Smooth muscle cell (in vitro differentiated cells): ENCODE data around the gene MORC2. TPM values are rescaled to one million over a fixed set of nuclear protein-coding genes. Genes with fewer than 3 reads are reported as not detected.

Experiments used
- DNase-seq: peaks from one replicate; lab custom pipeline; 2025; ENCODE audit not compliant: unreplicated experiment; lab: John Stamatoyannopoulos, UW
- H2AFZ ChIP-seq: fragments of 200-600 bp; sonication (generic); 2 replicates; pipeline ENCODE4 v1.6.0; 2016; ENCODE audit warnings: antibody characterized with exemption, low read depth, mild to moderate bottlenecking
- H3F3A ChIP-seq: fragments of 200-600 bp; sonication (generic); 2 replicates; pipeline ENCODE4 v1.6.0; 2017; ENCODE audit warnings: antibody characterized with exemption, low read depth
- H3K27ac ChIP-seq: fragments of 200-600 bp; sonication (generic); 2 replicates; pipeline ENCODE4 v1.5.1; 2016; ENCODE audit warnings: low read depth, mild to moderate bottlenecking
- H3K27me3 ChIP-seq: fragments of 200-600 bp; sonication (generic); 2 replicates; pipeline ENCODE4 v1.6.1; 2016; ENCODE audit warnings: low read depth, mild to moderate bottlenecking
- H3K36me3 ChIP-seq: fragments of 200-600 bp; sonication (generic); 2 replicates; pipeline ENCODE4 v1.5.1; 2016; ENCODE audit warnings: low read depth
- H3K4me1 ChIP-seq: fragments of 200-600 bp; sonication (generic); 2 replicates; pipeline ENCODE4 v1.5.1; 2016; ENCODE audit warnings: low read depth
- H3K4me2 ChIP-seq: fragments of 200-600 bp; sonication (generic); 2 replicates; pipeline ENCODE4 v1.6.0; 2016; ENCODE audit warnings: mild to moderate bottlenecking
- H3K4me3 ChIP-seq: fragments of 200-600 bp; sonication (generic); 2 replicates; pipeline ENCODE4 v1.5.1; 2016; ENCODE audit warnings: mild to moderate bottlenecking
- H3K79me2 ChIP-seq: fragments of 200-600 bp; sonication (generic); 2 replicates; pipeline ENCODE4 v1.6.0; 2016; ENCODE audit warnings: low read depth, mild to moderate bottlenecking
- H3K9ac ChIP-seq: fragments of 200-600 bp; sonication (generic); 2 replicates; pipeline ENCODE4 v1.6.0; 2016; ENCODE audit warnings: low read depth
- H3K9me3 ChIP-seq: fragments of 200-600 bp; sonication (generic); replicated peaks from 2 replicates; pipeline ENCODE4 v1.5.1; 2016; ENCODE audit warnings: low read depth
- H4K20me1 ChIP-seq: fragments of 200-600 bp; sonication (generic); 2 replicates; pipeline ENCODE4 v1.6.0; 2016; ENCODE audit warnings: low read depth
- WGBS: methylation state at CpG from one replicate; pipeline ENCODE4 v1.1.7; 2016; ENCODE audit warnings: low lambda C conversion rate; 5-methylcytosine and 5-hydroxymethylcytosine counted together
- polyA plus RNA-seq: library from polyadenylated mRNA; unstranded; fragments of >200 nt; fragmentation: Nextera tagmentation; extraction: Ambion mirVana; gene quantifications from 2 replicates; pipeline ENCODE4 v1.2.1, GENCODE V29; 2016
- total RNA-seq: library from RNA; depleted of rRNA; stranded (reverse); fragments of >200 nt; gene quantifications from 2 replicates; pipeline ENCODE4 v1.2.3, GENCODE V29; 2014
- TF ChIP-seq, protein P1 (sequence below): fragments of 200-600 bp; sonication (generic); IDR thresholded peaks from 2 replicates; pipeline ENCODE4 v1.5.1; 2017; ENCODE audit warnings: borderline replicate concordance, mild to moderate bottlenecking, antibody characterized with exemption; ENCODE audit not compliant: insufficient read depth, poor library complexity, severe bottlenecking

Gene MORC2
- total and polyA plus RNA-seq, 2 experiments from 2014 or later, result 22.0 to 42.9 TPM

DNA sequence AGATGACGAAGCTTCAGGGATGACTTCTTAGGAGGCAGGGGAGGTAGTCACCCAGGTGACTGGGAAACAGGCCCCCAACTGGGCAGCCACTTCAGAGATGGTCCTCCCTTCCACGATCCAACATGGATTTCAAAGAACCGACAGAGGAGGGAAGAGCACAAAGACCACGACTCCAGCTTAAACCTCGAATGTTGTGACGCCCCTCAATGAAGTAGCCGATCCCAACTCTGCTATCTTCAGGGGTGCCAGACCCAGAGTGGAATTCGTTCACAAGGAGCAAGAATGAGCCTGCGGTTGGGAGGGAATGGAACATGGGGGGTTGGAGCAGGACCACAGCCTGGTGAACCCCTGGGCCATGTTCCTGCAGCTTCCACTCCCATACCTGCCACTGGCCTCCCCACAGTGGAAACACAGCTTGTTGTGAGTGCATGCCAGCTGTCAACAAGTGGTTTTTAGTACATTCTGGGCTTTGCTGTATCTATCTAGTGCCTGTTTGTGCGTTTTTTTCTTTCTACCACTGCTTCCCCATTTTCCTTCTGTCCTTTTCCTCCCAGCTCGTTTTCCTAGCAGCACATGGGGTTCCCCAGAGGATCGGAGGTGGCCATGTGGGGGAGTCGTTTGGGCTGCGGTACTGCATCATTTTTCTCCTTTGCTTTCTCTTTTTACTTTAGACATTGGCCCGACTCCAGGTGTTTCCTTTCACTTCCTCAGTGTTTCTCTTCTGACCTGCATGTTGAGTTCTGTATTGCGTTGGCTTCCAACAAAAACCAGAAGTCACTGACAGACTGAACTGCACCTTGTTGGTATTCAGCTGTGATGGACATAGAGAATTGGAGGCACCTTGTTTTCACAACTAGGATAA is 65.8 kb downstream of the MORC2 start:
- H3K27me3 ChIP-seq, result no peaks in the 10 kb centered on the region
- no peaks in the 10 kb centered on the region for H4K20me1 ChIP-seq
- peaks cover 14% of the 10 kb centered on the region for H3K9me3 ChIP-seq
- no peak overlapping the region for H3K27ac ChIP-seq
- no peak overlapping the region for H2AFZ ChIP-seq
- TF ChIP-seq, protein P1, sequence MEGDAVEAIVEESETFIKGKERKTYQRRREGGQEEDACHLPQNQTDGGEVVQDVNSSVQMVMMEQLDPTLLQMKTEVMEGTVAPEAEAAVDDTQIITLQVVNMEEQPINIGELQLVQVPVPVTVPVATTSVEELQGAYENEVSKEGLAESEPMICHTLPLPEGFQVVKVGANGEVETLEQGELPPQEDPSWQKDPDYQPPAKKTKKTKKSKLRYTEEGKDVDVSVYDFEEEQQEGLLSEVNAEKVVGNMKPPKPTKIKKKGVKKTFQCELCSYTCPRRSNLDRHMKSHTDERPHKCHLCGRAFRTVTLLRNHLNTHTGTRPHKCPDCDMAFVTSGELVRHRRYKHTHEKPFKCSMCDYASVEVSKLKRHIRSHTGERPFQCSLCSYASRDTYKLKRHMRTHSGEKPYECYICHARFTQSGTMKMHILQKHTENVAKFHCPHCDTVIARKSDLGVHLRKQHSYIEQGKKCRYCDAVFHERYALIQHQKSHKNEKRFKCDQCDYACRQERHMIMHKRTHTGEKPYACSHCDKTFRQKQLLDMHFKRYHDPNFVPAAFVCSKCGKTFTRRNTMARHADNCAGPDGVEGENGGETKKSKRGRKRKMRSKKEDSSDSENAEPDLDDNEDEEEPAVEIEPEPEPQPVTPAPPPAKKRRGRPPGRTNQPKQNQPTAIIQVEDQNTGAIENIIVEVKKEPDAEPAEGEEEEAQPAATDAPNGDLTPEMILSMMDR, result no peak
- H3K79me2 ChIP-seq, result no peaks in the 10 kb centered on the region
- no peak for DNase-seq
- H3K36me3 ChIP-seq, result peaks cover 9% of the 10 kb centered on the region
- H3K4me2 ChIP-seq, result no peak overlapping the region
- H3K9ac ChIP-seq, result no peak overlapping the region
- 97% methylated on average over 16 of the region's 16 CpGs for WGBS
- H3F3A ChIP-seq, result no peaks in the 10 kb centered on the region
- no peaks in the 10 kb centered on the region for H3K4me1 ChIP-seq
- H3K4me3 ChIP-seq, result no peak overlapping the region

DNA sequence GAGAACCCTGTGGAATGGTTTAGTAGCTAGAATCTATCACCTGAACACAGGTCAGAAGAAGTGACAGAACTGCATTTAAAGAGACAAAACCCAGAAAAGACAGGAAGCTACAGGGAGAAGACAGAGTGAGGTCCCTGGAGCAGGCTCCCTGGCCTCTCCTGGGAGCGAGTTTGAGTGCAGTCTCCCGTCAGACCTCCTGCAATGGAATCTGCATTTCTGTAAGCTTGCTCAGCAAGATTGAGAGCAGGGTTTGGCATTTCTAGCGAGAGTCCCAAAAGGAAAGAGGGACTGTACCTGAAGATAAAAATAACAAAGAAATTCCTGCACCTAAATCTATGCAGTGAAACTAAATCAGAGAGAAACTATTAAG is 74.2 kb downstream of the MORC2 start:
- Histone ChIP-seq H3K9me3 (peaks cover 8% of the 10 kb centered on the region), H3K4me1 (no peaks in the 10 kb centered on the region), H3K9ac (no peak overlapping the region), H2AFZ (no peak overlapping the region), H3K4me3 (no peak overlapping the region), H3K79me2 (no peaks in the 10 kb centered on the region), H3K4me2 (no peak overlapping the region), H3K27ac (no peak overlapping the region), H3K27me3 (no peaks in the 10 kb centered on the region), H3F3A (no peaks in the 10 kb centered on the region), H3K36me3 (no peaks in the 10 kb centered on the region), H4K20me1 (no peaks in the 10 kb centered on the region)
- TF ChIP-seq, protein P1, result no peak
- DNase-seq, result no peak
- WGBS, result 57% methylated on average over 3 of the region's 3 CpGs

DNA sequence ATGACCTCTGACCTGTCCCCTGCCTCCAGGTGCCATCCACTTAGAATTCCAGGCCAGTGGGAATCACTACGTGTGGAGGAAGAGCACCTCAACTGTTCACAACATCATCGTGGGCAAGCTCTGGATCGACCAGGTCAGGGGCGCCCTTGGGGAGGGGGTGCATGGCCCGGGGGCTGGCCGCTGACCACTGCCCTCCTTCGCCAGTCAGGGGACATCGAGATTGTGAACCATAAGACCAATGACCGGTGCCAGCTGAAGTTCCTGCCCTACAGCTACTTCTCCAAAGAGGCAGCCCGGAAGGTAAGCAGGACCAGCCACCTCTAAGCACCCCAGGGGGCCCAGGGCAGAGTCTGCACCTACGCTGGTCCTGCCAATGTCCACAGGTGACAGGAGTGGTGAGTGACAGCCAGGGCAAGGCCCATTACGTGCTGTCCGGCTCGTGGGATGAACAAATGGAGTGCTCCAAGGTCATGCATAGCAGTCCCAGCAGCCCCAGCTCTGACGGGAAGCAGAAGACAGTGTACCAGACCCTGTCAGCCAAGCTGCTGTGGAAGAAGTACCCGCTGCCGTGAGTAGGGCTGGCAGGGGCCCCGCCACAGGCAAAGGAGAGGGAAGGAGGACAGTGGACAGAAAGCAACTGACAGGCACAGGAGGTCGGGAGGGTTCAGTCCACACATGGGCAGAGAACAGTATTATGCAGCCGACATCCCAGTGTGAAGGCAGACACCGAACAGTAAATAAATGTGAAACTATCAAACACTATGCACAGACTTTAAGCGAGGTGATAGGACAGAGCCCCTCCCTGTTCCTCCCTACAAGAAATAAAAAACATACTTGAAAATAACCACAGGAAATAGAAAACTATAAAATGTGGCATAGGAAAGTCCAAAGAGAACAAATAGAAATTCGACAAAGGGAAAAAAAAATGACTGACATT is 74.9 kb downstream of the MORC2 start:
- no peak overlapping the region for H3K4me3 ChIP-seq
- no peak overlapping the region for H3K4me2 ChIP-seq
- H2AFZ ChIP-seq, result no peak overlapping the region
- DNase-seq, result no peak
- peaks cover 3% of the 10 kb centered on the region for H3K9me3 ChIP-seq
- no peaks in the 10 kb centered on the region for H4K20me1 ChIP-seq
- no peaks in the 10 kb centered on the region for H3F3A ChIP-seq
- H3K36me3 ChIP-seq, result no peaks in the 10 kb centered on the region
- 96% methylated on average over 23 of the region's 23 CpGs for WGBS
- H3K79me2 ChIP-seq, result no peaks in the 10 kb centered on the region
- H3K4me1 ChIP-seq, result no peaks in the 10 kb centered on the region
- no peaks in the 10 kb centered on the region for H3K27me3 ChIP-seq
- H3K9ac ChIP-seq, result no peak overlapping the region
- H3K27ac ChIP-seq, result no peak overlapping the region
- TF ChIP-seq, protein P1, result no peak
